HG03060 (cell line): ENCODE results near the gene CSTF3.

Source experiments
- ATAC-seq: cut with Tn5 transposase; IDR thresholded peaks from one replicate; pipeline ENCODE4 v1.9.1; 2021; ENCODE audit warnings: low read depth, moderate number of reproducible peaks; ENCODE audit not compliant: unreplicated experiment

CSTF3 gene

DNA sequence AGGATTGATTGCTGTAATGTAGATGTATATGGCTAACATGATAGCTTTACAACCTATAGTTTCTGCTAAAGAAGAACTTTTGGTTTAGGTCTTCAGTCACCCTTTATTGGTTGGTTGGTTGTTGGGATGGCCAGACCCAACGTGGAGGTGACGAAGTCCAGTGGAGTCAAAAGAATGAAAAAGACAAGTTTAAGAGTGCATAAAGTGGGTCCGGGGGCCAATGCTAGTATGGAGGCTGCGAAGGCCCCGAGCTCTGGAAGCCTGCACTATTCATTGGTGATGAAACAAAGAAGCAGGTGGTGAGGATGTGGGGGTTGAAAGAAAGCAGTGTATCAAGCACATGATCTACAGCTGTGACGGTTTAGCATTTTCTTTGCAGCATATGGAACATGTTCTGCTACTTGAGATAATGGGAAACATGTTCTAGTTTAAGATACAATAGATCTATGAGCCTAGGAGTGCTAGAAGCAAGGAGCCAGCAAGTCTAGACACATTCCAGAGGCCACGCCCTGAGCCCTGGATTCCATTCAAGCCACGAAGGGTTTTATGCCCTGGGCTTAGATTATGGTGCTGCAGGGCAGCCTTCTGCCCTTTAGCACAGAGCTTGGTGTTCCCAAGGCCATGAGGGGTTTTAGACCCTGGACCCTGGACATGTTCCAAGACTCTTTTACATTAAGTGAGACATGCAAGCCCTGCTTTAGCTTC is 115.6 kb downstream of the CSTF3 start:
- no peak for ATAC-seq

DNA sequence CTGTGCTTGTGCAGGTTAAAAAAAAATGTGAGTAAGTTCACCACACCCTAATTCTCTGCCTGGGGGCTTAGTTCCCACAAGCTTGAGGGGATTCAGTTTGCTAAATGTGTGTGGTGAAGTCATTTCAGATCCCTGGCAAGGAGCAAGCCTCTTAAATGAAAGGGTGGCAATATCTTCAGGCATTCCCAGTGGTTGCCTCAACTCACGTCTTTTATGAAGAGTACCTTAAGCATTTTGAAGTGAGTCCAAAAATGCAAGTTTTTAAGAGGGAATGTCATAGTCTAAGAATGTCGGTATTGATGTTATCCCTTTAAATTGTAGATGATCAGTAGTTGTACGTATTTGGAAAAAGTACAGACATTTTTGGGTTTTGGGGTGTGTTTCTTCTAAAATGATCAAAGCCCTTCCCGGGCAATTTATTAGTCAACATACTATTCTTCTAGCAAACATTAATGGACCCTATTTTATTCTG is 117.0 kb downstream of the CSTF3 start:
- ATAC-seq, result no peak

DNA sequence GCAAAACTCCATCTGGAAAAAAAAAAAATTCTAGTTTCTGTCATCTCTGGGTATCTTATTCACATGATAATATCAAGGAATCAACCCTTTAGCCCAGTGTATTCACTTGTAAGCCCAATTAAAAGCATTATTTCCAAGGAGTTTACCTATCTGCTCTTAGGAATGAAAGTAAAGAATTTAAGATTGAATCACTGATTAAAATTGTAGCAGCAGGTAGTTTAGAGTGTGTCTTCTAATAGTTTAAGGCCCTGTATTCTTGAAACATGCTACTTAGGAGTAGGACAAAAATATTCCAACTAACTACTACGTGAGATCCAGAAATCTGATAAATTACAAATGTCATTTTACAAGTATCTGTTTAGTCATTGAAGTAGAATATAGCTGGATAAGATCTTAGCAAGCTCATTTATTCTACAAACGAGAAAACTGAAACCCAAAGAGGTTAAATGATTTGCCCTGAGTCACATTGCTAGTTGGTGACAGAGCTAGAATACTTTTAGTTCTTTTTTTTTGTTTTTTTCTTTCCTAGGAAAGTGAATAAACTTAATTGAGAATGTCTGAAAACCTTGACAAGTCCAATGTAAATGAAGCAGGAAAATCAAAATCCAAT is 118.0 kb downstream of the CSTF3 start:
- ATAC-seq, result no peak

DNA sequence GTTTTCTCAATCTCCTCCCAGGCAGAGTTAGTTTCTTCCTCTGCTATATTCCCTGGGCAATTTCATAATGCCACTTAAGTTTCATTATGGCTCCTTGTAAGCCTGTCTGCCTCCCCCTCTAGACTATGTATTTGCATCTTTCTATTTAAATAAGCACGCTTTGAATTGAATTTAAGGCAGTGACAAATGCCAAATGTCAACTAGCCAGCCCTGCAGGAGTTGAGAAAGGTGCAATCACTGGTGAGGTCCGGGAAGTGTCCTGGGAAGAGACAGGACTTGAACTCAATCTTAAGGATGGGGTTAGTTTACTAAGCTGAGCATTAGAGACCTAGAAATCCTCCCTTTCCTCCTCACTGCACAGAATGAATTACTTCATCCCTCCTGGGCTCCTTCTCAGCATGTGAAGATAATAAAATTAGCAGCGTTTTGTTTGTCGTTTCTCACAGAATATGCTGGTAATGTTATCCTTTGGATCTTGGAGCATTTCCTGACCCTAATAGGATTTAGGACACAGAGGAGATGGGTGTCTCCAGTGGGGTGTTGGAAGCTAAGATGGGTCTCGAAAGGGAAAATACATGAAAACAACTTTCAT is 120.3 kb downstream of the CSTF3 start:
- ATAC-seq, result no peak

DNA sequence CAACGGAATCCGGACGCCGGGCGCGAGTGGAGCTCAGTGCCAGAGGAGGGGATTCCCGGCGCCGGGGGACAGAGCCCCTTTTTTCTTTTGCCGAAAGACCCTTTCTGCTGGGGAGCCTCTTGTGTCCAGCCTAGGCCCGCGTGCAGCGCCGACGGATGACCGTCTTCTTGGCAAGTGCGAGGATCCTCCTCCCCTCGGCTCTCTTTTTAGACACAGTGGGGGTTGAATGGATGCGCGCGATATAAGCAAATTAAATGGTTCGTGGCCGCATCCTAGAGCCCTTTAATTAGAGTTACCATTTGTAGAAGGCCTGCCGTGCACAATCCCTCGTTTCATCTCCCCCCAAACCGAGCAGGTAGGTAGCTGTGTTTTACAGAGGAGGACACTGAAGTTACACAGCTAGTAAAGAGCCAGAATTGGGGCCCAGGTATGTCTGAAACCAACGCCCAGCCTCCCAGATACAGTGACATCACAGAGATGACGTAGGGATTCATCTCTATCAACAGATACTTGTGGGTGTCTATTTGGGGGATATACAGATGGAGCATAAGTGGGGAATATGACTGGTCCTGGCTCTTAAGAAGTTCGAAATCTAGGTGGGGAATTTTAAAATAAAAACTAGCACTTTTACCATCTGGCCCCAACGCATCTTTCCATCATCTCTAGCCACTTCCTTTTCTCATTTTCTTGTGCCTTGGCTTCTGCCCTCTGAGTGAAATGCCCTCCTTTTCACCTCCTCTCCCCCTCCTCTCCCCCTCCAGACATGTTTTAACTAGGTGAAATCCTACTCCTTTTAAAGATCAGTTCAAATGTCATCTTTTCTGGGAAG is 121.0 kb downstream of the CSTF3 start:
- no peak for ATAC-seq

DNA sequence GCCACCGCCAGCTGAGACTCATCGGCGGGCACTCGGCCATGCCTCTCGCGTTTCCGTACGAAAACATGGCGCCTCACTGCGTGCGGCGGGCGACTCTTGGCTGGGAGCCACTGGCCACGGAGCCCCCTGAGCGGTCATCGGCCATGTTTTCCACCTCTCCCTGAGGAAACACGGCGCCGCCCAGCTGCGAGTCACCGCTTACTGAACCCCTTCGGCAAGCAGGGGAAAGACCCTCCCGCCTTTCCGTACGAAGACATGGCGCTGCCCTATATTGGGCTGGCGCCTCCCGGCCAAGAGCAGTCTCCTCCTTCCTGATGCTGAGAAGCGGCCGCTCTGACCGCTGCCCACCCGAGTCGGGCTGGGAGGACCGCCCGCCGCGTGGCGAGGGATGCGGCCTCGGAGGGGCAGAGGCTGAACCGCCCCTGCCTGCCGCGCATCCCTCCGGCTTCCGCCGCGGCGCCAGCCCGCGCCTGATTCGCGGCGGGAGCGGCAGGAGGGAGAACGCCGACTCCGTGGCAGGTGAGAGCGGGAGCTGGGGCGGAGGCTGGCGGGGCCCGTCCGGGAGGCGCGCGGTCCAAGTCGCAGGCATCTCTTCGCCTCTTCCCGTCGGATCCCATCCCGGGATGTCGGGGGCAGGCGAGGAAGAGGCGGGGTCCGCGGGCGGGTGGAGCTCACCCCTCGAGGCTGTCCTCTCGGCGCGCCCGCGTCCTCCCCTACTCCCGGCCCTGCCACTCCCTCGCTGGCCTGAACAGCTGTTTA is 121.8 kb downstream of the CSTF3 start, which contains the start of gene TCP11L1:
Gene TCP11L1 (plus strand): TSS at position 299 of the 759 bp plus-strand sequence. CDS start 4,202 bp downstream, outside the sequence.
- peak; percentile 76 for ATAC-seq

DNA sequence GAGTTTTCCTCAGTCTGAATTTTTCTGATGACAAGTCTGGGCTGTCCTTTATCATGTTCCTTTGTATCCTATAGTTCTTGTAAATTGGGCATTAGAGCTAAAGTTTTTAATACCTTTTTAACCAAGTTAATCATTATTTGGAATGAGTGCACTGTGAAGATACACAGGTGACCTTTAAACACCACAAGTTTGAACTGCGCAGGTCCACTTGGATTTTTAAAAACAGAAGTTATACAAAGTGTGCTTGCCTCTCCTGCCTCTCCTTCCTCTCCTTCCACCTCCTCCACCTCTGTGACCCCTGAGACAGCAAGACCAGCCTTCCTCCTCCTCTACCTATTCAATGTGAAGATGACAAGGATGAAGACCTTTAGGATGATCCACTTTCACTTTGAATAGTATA is 126.3 kb downstream of the CSTF3 start:
- no peak for ATAC-seq
